ENCODE data around the gene TDRD15. TPM values are rescaled to one million over a fixed set of nuclear protein-coding genes. Genes with fewer than 3 reads are reported as not detected.
"Not testable (repeated sequence)": the region's sequence is repeated elsewhere in the genome, so short reads cannot be mapped to it uniquely, and the experiment has no call there.

Gene TDRD15
- total RNA-seq, 1 donor = not detected

DNA sequence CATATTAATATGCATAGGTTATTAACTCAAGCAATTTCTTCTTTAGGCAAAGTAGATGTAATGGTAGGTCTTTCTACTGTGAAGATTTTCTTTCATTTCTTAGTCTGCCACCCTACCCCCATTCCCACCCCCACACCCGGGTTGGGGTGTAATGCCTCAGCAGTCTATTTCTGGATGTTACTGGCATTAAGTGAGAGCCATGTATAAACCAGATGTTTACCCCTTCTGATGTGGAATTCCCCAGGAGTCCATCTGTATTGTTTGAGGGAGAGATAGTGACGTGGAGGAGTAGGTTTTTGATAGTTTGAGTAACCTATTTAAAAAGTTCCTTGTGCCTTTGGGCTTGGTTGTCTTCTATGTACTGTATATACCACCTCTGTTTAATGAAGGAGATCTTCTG, 11.8 kb downstream of the TDRD15 start:
- H3K4me3 ChIP-seq (ENCODE audit: low read depth, low read length) = no peak overlapping the region
- TF ChIP-seq, protein P1, sequence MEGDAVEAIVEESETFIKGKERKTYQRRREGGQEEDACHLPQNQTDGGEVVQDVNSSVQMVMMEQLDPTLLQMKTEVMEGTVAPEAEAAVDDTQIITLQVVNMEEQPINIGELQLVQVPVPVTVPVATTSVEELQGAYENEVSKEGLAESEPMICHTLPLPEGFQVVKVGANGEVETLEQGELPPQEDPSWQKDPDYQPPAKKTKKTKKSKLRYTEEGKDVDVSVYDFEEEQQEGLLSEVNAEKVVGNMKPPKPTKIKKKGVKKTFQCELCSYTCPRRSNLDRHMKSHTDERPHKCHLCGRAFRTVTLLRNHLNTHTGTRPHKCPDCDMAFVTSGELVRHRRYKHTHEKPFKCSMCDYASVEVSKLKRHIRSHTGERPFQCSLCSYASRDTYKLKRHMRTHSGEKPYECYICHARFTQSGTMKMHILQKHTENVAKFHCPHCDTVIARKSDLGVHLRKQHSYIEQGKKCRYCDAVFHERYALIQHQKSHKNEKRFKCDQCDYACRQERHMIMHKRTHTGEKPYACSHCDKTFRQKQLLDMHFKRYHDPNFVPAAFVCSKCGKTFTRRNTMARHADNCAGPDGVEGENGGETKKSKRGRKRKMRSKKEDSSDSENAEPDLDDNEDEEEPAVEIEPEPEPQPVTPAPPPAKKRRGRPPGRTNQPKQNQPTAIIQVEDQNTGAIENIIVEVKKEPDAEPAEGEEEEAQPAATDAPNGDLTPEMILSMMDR (IDR thresholded peaks at IDR 0.05; ENCODE audit: insufficient read depth, low read length) = no peak

DNA sequence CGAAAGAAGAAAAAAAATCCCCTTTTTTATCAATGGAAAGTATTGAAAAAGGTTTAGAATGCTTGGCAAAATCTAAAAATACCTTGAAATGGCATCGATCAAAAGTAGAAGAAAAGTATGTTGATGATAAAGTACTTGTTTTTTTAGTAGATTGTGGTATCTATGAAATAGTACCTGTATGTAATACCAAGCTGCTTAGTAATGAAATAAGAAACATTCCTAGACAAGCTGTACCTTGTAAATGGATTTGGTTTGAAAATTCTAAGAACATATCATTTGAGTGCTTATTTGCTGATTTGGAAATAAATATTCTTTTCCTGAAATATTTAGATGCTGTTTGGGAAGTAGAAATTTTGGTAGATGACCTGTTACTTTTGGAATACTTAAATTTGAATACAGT, 18.4 kb downstream of the TDRD15 start:
- H3K4me3 ChIP-seq (ENCODE audit: low read depth, low read length) = no peak overlapping the region
- TF ChIP-seq, protein P1 (IDR thresholded peaks at IDR 0.05; ENCODE audit: insufficient read depth, low read length) = no peak

More for the DNA sequence above, 11.8 kb downstream of the TDRD15 start:
- no peak for DNase-seq (ENCODE audit: low read depth)

DNA sequence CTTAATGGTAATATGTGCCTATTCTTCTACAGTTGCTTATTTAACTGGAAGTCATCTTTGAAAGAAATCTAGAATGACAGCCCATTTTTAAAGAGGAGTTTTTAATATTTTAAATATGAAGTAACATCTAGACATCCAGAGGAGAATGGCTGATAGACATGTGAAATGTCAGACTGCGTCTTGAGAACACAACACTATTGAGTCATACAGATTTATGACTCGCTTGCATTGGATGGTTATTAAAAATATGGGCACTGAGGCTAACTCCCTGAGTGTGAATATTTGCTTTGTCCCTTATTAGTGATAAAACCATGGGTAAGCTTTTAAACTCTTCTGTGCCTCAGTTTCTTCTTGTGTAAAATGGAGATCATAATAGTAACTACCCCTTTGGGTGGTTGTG, 22.9 kb downstream of the TDRD15 start:
- H3K4me3 ChIP-seq (ENCODE audit: low read depth, low read length) = no peak overlapping the region
- DNase-seq (ENCODE audit: low read depth) = no peak
- TF ChIP-seq, protein P1 (IDR thresholded peaks at IDR 0.05; ENCODE audit: insufficient read depth, low read length) = no peak

More for the DNA sequence above, 18.4 kb downstream of the TDRD15 start:
- no peak for DNase-seq (ENCODE audit: low read depth)

DNA sequence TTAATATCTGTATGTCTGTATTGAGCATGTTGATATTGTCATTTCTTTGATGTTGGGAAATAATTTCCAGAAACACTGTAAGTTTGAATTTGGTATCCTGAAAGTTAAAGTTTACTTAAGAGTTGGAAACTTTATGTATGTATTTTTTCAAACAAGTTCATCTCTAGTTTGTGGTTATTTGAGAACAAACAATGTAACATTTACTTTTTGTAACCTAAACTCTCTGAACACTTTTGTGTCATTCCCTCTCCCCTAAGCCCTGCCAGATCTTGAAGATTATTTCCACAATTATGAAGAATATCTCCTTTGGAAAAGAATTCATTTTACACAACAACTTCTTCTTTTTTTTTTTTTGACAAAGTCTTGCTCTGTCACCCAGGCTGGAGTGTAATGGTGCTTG, 24.9 kb downstream of the TDRD15 start:
- no peak for DNase-seq (ENCODE audit: low read depth)
- H3K4me3 ChIP-seq (ENCODE audit: low read depth, low read length) = no peak overlapping the region
- TF ChIP-seq, protein P1 (IDR thresholded peaks at IDR 0.05; ENCODE audit: insufficient read depth, low read length) = no peak

DNA sequence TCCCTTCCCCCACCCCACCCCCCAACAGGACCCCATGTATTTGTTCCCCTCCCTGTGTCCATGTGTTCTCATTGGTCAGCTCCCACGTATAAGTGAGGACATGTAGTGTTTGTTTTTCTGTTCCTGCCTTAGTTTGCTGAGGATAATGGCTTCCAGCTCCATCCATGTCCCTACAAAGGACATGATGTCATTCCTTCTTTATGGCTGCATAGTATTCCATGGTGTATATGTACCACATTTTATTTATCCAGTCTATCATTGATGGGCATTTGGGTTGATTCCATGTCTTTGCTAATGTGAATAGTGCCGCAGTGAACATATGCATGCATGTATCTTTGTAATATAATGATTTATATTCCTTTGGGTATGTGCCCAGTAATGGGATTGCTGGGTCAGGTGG, 27.5 kb downstream of the TDRD15 start:
- not testable (repeated sequence) for DNase-seq (ENCODE audit: low read depth); H3K4me3 ChIP-seq (ENCODE audit: low read depth, low read length)

DNA sequence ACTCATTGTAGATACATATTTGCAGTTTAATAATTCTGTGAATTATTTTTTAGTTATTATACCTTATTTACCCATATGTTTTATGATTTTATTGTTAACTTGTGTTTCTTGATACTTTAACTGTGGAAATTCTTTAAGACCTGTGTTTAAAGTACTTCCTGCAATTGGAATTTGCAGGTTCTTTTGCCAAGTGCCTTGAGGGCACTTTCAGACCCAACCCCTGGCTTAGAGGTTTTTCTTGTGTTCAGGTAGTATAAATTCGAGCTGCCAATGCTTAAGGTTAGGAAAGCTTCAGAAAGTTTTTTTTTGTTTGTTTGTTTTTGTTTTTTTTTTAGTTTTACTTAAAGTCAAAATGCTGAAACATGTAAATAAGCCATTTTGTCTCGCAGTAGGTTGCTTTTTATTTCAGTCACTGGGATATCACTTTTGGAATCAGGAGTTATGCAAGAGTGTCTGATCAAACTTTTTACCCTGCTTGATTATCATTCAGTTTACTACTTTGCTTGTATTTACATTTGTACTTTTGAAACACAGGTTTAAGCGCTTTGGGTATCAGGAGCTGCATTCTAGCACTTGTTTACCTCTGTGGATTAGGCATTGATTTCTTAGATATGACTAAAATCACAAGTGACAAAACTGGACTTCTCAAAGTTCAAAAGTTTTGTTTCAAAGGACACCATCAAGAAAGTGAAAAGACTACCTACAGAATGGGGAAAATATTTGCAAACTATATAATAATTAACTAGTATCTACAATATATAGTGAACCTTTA, 31.8 kb downstream of the TDRD15 start:
- TF ChIP-seq, protein P1 (IDR thresholded peaks at IDR 0.05; ENCODE audit: insufficient read depth, low read length) = no peak
- no peak for DNase-seq (ENCODE audit: low read depth)

DNA sequence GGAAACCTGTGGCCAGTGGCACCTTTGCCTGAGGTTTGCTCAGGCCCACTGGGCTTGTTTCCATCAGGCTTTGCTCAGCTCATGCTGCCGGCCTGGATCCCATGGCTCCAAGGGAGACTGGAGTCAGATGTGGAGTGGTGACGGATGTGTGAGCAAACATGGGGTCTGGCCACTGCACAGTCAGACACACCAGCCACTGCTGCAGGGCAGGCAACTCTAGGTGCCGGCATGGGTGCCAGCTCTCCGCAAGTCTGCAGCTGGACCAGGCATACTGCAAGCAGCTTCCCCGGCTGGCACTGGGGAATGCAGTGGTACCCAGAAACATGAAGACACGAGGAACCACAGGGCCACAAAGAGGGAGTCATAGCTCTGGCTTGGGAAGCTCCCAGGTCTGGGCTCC, 37.4 kb downstream of the TDRD15 start:
- TF ChIP-seq, protein P1 (IDR thresholded peaks at IDR 0.05; ENCODE audit: insufficient read depth, low read length) = no peak
- DNase-seq (ENCODE audit: low read depth) = no peak
- no peak overlapping the region for H3K4me3 ChIP-seq (ENCODE audit: low read depth, low read length)

More for the DNA sequence above, 31.8 kb downstream of the TDRD15 start:
- H3K4me3 ChIP-seq (ENCODE audit: low read depth, low read length) = no peak overlapping the region

All from fibroblast of the aortic adventitia (primary cell).